Measurements from ENCODE around the gene CDV3.

- TF ChIP-seq CTCF (IDR thresholded peaks at IDR 0.05) = no peak
- TF ChIP-seq POLR2A (IDR thresholded peaks at IDR 0.05) = no peak
These were observed 48.1 kb upstream of the CDV3 start for GRCh38 chr3:133525435-133525834.
